OCI-LY7 (cell line): ENCODE measurements around the gene LATS2.

Experiments
- EZH2phosphoT487 ChIP-seq: fragments of 200-600 bp; sonication (generic); IDR thresholded peaks from 2 replicates; pipeline ENCODE4 v1.6.1; 2018; ENCODE audit warnings: low read depth, borderline replicate concordance, mild to moderate bottlenecking, mixed run types, antibody characterized with exemption, low read length, moderate library complexity, mixed read lengths
- TF ChIP-seq, protein P1 (sequence below): fragments of 200-600 bp; sonication (generic); conservative IDR thresholded peaks from 2 replicates; pipeline ENCODE4 v1.5.1; 2014; ENCODE audit warnings: mild to moderate bottlenecking, antibody characterized with exemption, low read length, moderate library complexity, mixed read lengths

DNA sequence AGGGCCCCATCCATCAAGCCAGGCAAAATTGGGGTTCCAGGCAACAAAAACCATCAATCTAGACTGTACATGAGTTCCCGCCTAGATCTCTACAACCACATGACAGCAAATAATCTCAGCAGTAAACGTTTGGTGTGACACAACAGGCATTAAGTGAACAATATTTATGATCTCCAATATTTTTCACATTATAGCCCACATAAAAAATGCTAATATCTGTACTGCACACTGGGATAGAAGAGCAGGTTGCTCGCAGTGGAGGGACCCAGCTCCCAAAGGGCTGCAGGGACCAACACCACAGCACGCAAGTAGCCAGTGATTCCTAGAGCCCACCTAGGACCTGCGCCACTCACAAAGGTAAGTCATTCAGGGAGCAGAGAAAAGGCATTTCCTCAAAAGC lies 25.9 kb downstream of the LATS2 start:
- TF ChIP-seq, protein P1, sequence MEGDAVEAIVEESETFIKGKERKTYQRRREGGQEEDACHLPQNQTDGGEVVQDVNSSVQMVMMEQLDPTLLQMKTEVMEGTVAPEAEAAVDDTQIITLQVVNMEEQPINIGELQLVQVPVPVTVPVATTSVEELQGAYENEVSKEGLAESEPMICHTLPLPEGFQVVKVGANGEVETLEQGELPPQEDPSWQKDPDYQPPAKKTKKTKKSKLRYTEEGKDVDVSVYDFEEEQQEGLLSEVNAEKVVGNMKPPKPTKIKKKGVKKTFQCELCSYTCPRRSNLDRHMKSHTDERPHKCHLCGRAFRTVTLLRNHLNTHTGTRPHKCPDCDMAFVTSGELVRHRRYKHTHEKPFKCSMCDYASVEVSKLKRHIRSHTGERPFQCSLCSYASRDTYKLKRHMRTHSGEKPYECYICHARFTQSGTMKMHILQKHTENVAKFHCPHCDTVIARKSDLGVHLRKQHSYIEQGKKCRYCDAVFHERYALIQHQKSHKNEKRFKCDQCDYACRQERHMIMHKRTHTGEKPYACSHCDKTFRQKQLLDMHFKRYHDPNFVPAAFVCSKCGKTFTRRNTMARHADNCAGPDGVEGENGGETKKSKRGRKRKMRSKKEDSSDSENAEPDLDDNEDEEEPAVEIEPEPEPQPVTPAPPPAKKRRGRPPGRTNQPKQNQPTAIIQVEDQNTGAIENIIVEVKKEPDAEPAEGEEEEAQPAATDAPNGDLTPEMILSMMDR, result no peak
- TF ChIP-seq EZH2phosphoT487, result no peak
